OCI-LY3 (cell line): ENCODE measurements around the gene KLHL21.

Experiments used
- H2AFZ ChIP-seq: fragments of 200-600, 300-600 bp; shearing (Covaris generic); 2 replicates; pipeline ENCODE4 v1.6.0; 2014; ENCODE audit warnings: antibody characterized with exemption, low read depth, low read length
- H3K27ac ChIP-seq: fragments of 200-600, 300-600 bp; sonication (generic); 2 replicates; pipeline ENCODE4 v1.5.1; 2014; ENCODE audit warnings: mild to moderate bottlenecking, low read length, moderate library complexity, mixed read lengths
- H3K27me3 ChIP-seq: fragments of 200-600, 300-600 bp; sonication (generic); 2 replicates; pipeline ENCODE4 v1.6.1; 2014; ENCODE audit warnings: low read depth, low read length, mixed read lengths
- H3K36me3 ChIP-seq: fragments of 200-600, 300-600 bp; sonication (generic); replicated peaks from 2 replicates; pipeline ENCODE3; 2014; ENCODE audit warnings: low read depth, low read length, mixed read lengths
- H3K4me1 ChIP-seq: fragments of 300-600, 200-600 bp; sonication (generic); 2 replicates; pipeline ENCODE4 v1.6.1; 2014; ENCODE audit warnings: low read length, mixed read lengths
- H3K4me2 ChIP-seq: fragments of 200-600, 300-600 bp; sonication (generic); 2 replicates; pipeline ENCODE4 v1.6.1; 2014; ENCODE audit warnings: low read length, mixed read lengths
- H3K4me3 ChIP-seq: fragments of 300-600, 200-600 bp; sonication (generic); 2 replicates; pipeline ENCODE4 v1.5.1; 2014; ENCODE audit warnings: antibody characterized with exemption, mild to moderate bottlenecking, low read length, moderate library complexity
- H3K79me2 ChIP-seq: fragments of 300-600, 200-600 bp; shearing (Covaris generic); 2 replicates; pipeline ENCODE4 v1.6.1; 2014; ENCODE audit warnings: mild to moderate bottlenecking, low read length, mixed read lengths
- H3K9ac ChIP-seq: fragments of 300-600, 200-600 bp; shearing (Covaris generic); 2 replicates; pipeline ENCODE4 v1.6.0; 2014; ENCODE audit warnings: mild to moderate bottlenecking, low read length, moderate library complexity
- H3K9me3 ChIP-seq: fragments of 200-600, 300-600 bp; shearing (Covaris generic); 2 replicates; pipeline ENCODE4 v1.6.1; 2014; ENCODE audit warnings: low read length, mixed read lengths; ENCODE audit not compliant: insufficient read depth
- H4K20me1 ChIP-seq: fragments of 200-600, 300-600 bp; sonication (generic); 2 replicates; pipeline ENCODE4 v1.6.1; 2016; ENCODE audit warnings: low read length, mixed read lengths; ENCODE audit not compliant: insufficient read depth
- EZH2phosphoT487 ChIP-seq: fragments of 200-600 bp; shearing (Covaris generic); IDR thresholded peaks from 2 replicates; pipeline ENCODE4 v1.6.1; 2018; ENCODE audit warnings: antibody characterized with exemption, mixed run types, low read depth
- TF ChIP-seq, protein P1 (sequence below): fragments of 200-600, 300-600 bp; sonication (generic); IDR thresholded peaks from 2 replicates; pipeline ENCODE4 v1.5.1; 2014; ENCODE audit warnings: antibody characterized with exemption, low read length, low read depth

KLHL21 gene

DNA sequence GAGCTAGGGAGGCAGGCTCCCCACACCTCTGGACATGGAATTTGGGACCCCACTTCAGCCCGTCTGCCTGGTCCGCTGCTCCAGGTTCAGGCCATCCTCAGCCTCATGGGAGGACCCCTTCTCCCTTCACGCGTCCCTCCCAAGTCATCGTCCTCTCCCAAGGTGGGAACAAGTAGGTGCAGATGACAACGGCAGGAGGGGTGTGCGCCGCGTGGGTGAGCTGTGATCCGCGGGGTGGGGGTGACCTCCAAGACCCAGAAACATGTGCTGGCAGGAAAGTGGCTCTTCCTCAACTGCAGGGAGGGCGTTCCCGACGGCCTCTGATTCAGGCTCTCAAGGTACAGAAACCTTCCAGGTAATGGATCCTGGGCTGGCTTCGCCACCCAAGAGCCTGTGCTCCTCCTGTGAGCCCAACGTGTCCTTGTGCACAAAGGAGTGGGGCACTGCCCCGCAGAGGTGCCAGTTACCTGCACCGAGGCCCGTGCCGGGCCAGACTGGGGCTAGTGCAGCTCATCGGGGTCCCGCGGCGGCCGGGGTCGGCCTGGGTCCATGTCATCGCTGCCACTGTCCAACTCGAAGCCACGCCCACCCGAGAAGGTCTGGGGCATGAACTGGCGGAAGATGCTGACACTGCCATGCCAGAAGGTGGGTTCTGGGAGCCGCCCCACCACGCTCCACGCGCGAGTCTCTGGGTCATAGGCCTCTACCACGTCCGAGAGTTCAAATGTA lies 9.6 kb downstream of the KLHL21 start:
- no peak overlapping the region for H2AFZ ChIP-seq
- H3K27ac ChIP-seq = no peak overlapping the region
- H3K4me1 ChIP-seq = no peaks in the 10 kb centered on the region
- peaks cover 7% of the 10 kb centered on the region; the same call in 1 of the 2 replicates for H4K20me1 ChIP-seq
- H3K9me3 ChIP-seq = no peaks in the 10 kb centered on the region
- peaks cover 23% of the 10 kb centered on the region for H3K79me2 ChIP-seq
- no peak overlapping the region for H3K4me3 ChIP-seq
- TF ChIP-seq, protein P1, sequence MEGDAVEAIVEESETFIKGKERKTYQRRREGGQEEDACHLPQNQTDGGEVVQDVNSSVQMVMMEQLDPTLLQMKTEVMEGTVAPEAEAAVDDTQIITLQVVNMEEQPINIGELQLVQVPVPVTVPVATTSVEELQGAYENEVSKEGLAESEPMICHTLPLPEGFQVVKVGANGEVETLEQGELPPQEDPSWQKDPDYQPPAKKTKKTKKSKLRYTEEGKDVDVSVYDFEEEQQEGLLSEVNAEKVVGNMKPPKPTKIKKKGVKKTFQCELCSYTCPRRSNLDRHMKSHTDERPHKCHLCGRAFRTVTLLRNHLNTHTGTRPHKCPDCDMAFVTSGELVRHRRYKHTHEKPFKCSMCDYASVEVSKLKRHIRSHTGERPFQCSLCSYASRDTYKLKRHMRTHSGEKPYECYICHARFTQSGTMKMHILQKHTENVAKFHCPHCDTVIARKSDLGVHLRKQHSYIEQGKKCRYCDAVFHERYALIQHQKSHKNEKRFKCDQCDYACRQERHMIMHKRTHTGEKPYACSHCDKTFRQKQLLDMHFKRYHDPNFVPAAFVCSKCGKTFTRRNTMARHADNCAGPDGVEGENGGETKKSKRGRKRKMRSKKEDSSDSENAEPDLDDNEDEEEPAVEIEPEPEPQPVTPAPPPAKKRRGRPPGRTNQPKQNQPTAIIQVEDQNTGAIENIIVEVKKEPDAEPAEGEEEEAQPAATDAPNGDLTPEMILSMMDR = no peak
- TF ChIP-seq EZH2phosphoT487 = no peak
- H3K27me3 ChIP-seq = no peaks in the 10 kb centered on the region
- no peak overlapping the region for H3K4me2 ChIP-seq
- H3K36me3 ChIP-seq = peaks cover 17% of the 10 kb centered on the region
- no peak overlapping the region for H3K9ac ChIP-seq

DNA sequence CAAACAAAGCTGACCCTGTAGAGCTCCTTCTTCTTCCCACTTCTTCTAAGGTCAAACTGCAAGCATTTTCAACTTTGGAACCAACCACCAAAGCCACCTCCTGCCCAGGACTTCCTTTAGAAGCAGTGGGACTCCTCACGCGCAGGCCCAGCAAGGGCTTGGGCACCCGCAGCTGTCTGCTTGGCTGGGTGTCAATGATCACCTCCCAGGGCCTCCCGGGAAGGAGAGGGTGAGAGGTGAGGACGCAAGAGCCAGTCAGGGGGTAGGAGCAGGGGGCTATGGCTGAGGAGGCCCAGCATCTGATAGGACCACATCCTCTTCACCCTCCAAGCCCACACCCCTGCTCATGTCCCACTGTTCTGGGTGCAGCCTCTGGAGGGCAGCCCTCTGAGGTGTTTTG lies 10.2 kb downstream of the KLHL21 start:
- H3K4me2 ChIP-seq = no peak overlapping the region
- no peaks in the 10 kb centered on the region for H3K9me3 ChIP-seq
- no peak overlapping the region for H3K27ac ChIP-seq
- H3K4me3 ChIP-seq = no peak overlapping the region
- H3K4me1 ChIP-seq = no peaks in the 10 kb centered on the region
- no peaks in the 10 kb centered on the region for H3K27me3 ChIP-seq
- TF ChIP-seq, protein P1 = no peak
- TF ChIP-seq EZH2phosphoT487 = no peak
- H3K36me3 ChIP-seq = peaks cover 11% of the 10 kb centered on the region
- no peak overlapping the region for H3K9ac ChIP-seq
- H4K20me1 ChIP-seq = peaks cover 7% of the 10 kb centered on the region; the same call in 1 of the 2 replicates
- no peak overlapping the region for H2AFZ ChIP-seq
- H3K79me2 ChIP-seq = peaks cover 17% of the 10 kb centered on the region

DNA sequence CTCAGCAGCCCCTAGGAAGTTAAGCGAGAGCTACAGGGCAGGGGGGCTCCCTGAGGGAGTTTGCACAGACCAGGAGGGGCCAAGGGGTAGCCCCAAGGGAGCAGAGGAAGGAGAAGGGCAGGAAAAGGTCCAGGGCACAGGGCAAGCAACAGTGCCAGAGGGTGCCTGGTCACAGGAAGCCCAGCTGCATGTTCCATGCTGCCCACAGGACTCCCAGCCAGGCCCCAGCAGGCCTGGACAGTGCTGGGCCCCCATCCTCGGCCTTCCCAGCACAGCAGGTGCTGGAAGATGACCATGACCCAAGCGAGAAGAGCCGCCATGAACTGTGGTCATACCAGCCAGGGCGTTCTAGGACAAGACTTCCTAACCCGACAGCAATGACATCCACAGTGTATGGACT lies 11.0 kb downstream of the KLHL21 start:
- H3K36me3 ChIP-seq = peaks cover 6% of the 10 kb centered on the region
- no peaks in the 10 kb centered on the region for H3K4me1 ChIP-seq
- no peak overlapping the region for H3K27ac ChIP-seq
- H3K27me3 ChIP-seq = no peaks in the 10 kb centered on the region
- TF ChIP-seq, protein P1 = no peak
- no peak for TF ChIP-seq EZH2phosphoT487
- no peak overlapping the region for H3K9ac ChIP-seq
- no peak overlapping the region for H3K4me2 ChIP-seq
- H3K79me2 ChIP-seq = peaks cover 9% of the 10 kb centered on the region
- no peaks in the 10 kb centered on the region for H3K9me3 ChIP-seq
- no peak overlapping the region for H3K4me3 ChIP-seq
- H4K20me1 ChIP-seq = peaks cover 2% of the 10 kb centered on the region; the same call in 1 of the 2 replicates
- no peak overlapping the region for H2AFZ ChIP-seq

DNA sequence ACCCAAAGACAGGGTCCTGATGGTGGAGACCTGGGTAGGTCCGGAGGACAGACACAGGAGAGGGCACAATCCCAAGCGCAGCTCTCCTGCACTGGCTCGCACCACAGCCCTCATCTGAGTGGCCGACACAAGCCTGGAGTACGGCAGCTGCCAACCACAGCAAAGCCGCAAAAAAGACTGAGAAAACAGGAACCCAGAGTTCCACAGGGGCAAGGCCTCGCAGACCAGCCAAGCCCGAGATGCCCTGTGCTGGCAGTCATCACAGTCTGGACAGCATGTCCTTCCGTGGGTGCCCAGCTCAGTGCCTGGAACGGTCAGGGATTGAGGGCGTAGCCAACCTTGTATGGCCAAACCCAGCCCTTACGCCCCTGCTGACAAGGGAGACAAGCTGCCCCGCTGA lies 11.4 kb downstream of the KLHL21 start:
- no peaks in the 10 kb centered on the region for H4K20me1 ChIP-seq
- H3K4me2 ChIP-seq = no peak overlapping the region
- peaks cover 5% of the 10 kb centered on the region; the same call in 1 of the 2 replicates for H3K79me2 ChIP-seq
- H3K4me1 ChIP-seq = no peaks in the 10 kb centered on the region
- H2AFZ ChIP-seq = no peak overlapping the region
- TF ChIP-seq, protein P1 = no peak
- no peak for TF ChIP-seq EZH2phosphoT487
- no peak overlapping the region for H3K27ac ChIP-seq
- H3K36me3 ChIP-seq = peaks cover 6% of the 10 kb centered on the region
- no peaks in the 10 kb centered on the region for H3K27me3 ChIP-seq
- H3K4me3 ChIP-seq = no peak overlapping the region
- H3K9me3 ChIP-seq = no peaks in the 10 kb centered on the region
- H3K9ac ChIP-seq = no peak overlapping the region
